ENCODE measurements around the gene ANKRD12. TPM values are rescaled to one million over a fixed set of nuclear protein-coding genes. Genes with fewer than 3 reads are reported as not detected.
"Not testable (repeated sequence)": the region's sequence is repeated elsewhere in the genome, so short reads cannot be mapped to it uniquely, and the experiment has no call there.

The ANKRD12 gene
- total RNA-seq, 1 donor from 2014 or later: 53.3 TPM

- Mint-ChIP-seq H3K4me3 (ENCODE audit: low read depth) (no peak overlapping the region), H3K27ac (no peak overlapping the region), H3K36me3 (ENCODE audit: insufficient read depth) (peaks cover 10% of the 10 kb centered on the region), H3K27me3 (no peaks in the 10 kb centered on the region), H3K4me1 (ENCODE audit: low read depth) (peaks cover 18% of the 10 kb centered on the region), H3K9me3 (ENCODE audit: low read depth) (peaks cover 6% of the 10 kb centered on the region)
- no peak for TF ChIP-seq CTCF (IDR thresholded peaks at IDR 0.05; ENCODE audit: unreplicated experiment)
- no peak for DNase-seq (ENCODE audit: low spot score, unreplicated experiment)
Measured at GRCh38 chr18:9157806-9158205, 21.2 kb downstream of the ANKRD12 start.

- no peak overlapping the region for H3K27ac Mint-ChIP-seq
- no peak for TF ChIP-seq CTCF (IDR thresholded peaks at IDR 0.05; ENCODE audit: unreplicated experiment)
- H3K27me3 Mint-ChIP-seq: no peaks in the 10 kb centered on the region
- H3K9me3 Mint-ChIP-seq (ENCODE audit: low read depth): peaks cover 29% of the 10 kb centered on the region
- peaks cover 13% of the 10 kb centered on the region for H3K4me1 Mint-ChIP-seq (ENCODE audit: low read depth)
- no peak overlapping the region for H3K4me3 Mint-ChIP-seq (ENCODE audit: low read depth)
- H3K36me3 Mint-ChIP-seq (ENCODE audit: insufficient read depth): peaks cover 27% of the 10 kb centered on the region
- no peak for DNase-seq (ENCODE audit: low spot score, unreplicated experiment)
Measured at GRCh38 chr18:9160014-9160413, 23.4 kb downstream of the ANKRD12 start.

GRCh38 chr18:9162663-9163062 lies 26.1 kb downstream of the ANKRD12 start:
- not testable (repeated sequence) for H3K27me3 Mint-ChIP-seq; DNase-seq (ENCODE audit: low spot score, unreplicated experiment); H3K27ac Mint-ChIP-seq; H3K4me3 Mint-ChIP-seq (ENCODE audit: low read depth)
- peaks cover 12% of the 10 kb centered on the region for H3K4me1 Mint-ChIP-seq (ENCODE audit: low read depth)
- peaks cover 36% of the 10 kb centered on the region for H3K9me3 Mint-ChIP-seq (ENCODE audit: low read depth)
- H3K36me3 Mint-ChIP-seq (ENCODE audit: insufficient read depth): peaks cover 33% of the 10 kb centered on the region

GRCh38 chr18:9164149-9164548 lies 27.6 kb downstream of the ANKRD12 start:
- H3K27me3 Mint-ChIP-seq; H3K27ac Mint-ChIP-seq; DNase-seq (ENCODE audit: low spot score, unreplicated experiment); H3K4me3 Mint-ChIP-seq (ENCODE audit: low read depth); H3K4me1 Mint-ChIP-seq (ENCODE audit: low read depth): not testable (repeated sequence)
- Mint-ChIP-seq H3K36me3 (ENCODE audit: insufficient read depth) (peaks cover 39% of the 10 kb centered on the region), H3K9me3 (ENCODE audit: low read depth) (peaks cover 39% of the 10 kb centered on the region)

DNA sequence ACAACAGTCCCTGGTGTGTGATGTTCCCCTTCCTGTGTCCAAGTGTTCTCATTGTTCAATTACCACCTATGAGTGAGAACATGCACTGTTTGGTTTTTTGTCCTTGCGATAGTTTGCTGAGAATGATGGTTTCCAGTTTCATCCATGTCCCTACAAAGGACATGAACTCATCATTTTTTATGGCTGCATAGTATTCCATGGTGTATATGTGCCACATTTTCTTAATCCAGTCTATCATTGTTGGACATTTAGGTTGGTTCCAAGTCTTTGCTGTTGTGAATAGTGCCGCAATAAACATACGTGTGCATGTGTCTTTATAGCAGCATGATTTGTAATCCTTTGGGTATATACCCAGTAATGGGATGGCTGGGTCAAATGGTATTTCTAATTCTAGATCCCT lies 29.3 kb downstream of the ANKRD12 start:
- not testable (repeated sequence) for H3K4me3 Mint-ChIP-seq (ENCODE audit: low read depth); H3K27me3 Mint-ChIP-seq; DNase-seq (ENCODE audit: low spot score, unreplicated experiment); H3K27ac Mint-ChIP-seq; H3K4me1 Mint-ChIP-seq (ENCODE audit: low read depth)
- Mint-ChIP-seq H3K9me3 (ENCODE audit: low read depth) (peaks cover 48% of the 10 kb centered on the region), H3K36me3 (ENCODE audit: insufficient read depth) (peaks cover 44% of the 10 kb centered on the region)

- Mint-ChIP-seq H3K36me3 (ENCODE audit: insufficient read depth) (peaks cover 29% of the 10 kb centered on the region), H3K9me3 (ENCODE audit: low read depth) (peaks cover 29% of the 10 kb centered on the region)
- H3K4me3 Mint-ChIP-seq (ENCODE audit: low read depth); H3K4me1 Mint-ChIP-seq (ENCODE audit: low read depth); H3K27me3 Mint-ChIP-seq; H3K27ac Mint-ChIP-seq; DNase-seq (ENCODE audit: low spot score, unreplicated experiment): not testable (repeated sequence)
Measured at GRCh38 chr18:9169515-9169914, 32.9 kb downstream of the ANKRD12 start.

DNA sequence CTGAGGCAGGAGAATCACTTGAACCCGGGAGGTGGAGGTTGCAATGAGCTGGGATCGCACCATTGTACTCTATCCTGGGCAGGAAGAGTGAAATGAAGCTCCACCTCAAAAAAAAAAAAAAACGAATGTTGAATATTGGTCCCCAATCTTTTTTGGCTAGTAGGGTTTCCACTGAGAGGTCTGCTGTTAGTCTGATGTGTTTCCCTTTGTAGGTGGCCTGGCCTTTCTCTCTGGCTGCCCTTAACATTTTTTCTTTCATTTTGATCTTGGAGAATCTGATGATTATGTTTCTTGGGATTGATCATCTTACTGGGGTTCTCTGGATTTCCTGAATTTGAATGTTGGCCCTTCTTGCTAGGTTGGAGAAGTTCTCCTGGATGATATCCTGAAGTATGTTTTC lies 35.3 kb downstream of the ANKRD12 start:
- H3K4me3 Mint-ChIP-seq (ENCODE audit: low read depth); H3K27ac Mint-ChIP-seq; H3K27me3 Mint-ChIP-seq; H3K4me1 Mint-ChIP-seq (ENCODE audit: low read depth); DNase-seq (ENCODE audit: low spot score, unreplicated experiment): not testable (repeated sequence)
- Mint-ChIP-seq H3K36me3 (ENCODE audit: insufficient read depth) (peaks cover 23% of the 10 kb centered on the region), H3K9me3 (ENCODE audit: low read depth) (peaks cover 20% of the 10 kb centered on the region)

GRCh38 chr18:9172506-9173127 lies 36.0 kb downstream of the ANKRD12 start:
- no peaks in the 10 kb centered on the region for H3K27me3 Mint-ChIP-seq
- DNase-seq (ENCODE audit: low spot score, unreplicated experiment): no peak
- H3K36me3 Mint-ChIP-seq (ENCODE audit: insufficient read depth): peaks cover 22% of the 10 kb centered on the region
- no peak overlapping the region for H3K27ac Mint-ChIP-seq
- peaks cover 17% of the 10 kb centered on the region for H3K9me3 Mint-ChIP-seq (ENCODE audit: low read depth)
- H3K4me3 Mint-ChIP-seq (ENCODE audit: low read depth): no peak overlapping the region
- H3K4me1 Mint-ChIP-seq (ENCODE audit: low read depth): no peaks in the 10 kb centered on the region
- no peak for TF ChIP-seq CTCF (IDR thresholded peaks at IDR 0.05; ENCODE audit: unreplicated experiment)

All from progenitor cell of endocrine pancreas (in vitro differentiated cells).